ENCODE measurements around the gene GNG12. TPM values are rescaled to one million over a fixed set of nuclear protein-coding genes. Genes with fewer than 3 reads are reported as not detected.

The GNG12 gene
- total and polyA plus RNA-seq, 2 donors from 2014 or later = 46.1 to 89.3 TPM

DNA sequence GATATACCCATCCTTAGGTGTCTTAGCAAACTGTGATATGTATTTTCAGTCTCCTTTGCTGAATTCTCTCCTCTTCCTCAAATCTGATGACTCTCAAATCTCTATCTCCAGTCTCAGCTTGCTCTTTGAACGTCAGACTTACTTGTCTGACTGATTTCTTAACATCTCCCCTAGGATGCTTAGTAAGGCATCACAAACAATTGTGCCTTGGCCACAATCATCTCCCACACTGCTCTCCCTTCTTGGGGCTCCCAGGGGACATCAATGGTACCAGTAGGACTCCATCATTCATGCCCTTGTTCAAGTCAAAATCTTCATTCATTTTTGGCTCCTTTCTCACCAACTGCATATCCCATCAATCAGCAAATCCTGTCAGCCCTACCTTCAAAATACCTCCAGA, 42.0 kb downstream of the GNG12 start:
- Histone ChIP-seq H3K27ac (ENCODE audit: low read depth in 2 of 2, low read length in 2 of 2) (no peak overlapping the region), H3K9ac (ENCODE audit: low read length in 3 of 3) (no peak overlapping the region), H3K9me3 (ENCODE audit: control insufficient read depth in 2 of 3, insufficient read depth in 1 of 3, low read length in 3 of 3) (no peaks in the 10 kb centered on the region), H3K4me1 (ENCODE audit: control insufficient read depth in 2 of 3, insufficient read depth in 2 of 3, low read depth in 1 of 3, low read length in 3 of 3) (peaks cover 10 to 30% (median 15%) of the 10 kb centered on the region in 3 donors), H3K27me3 (ENCODE audit: control insufficient read depth, insufficient read depth, low read length) (no peaks in the 10 kb centered on the region), H3K36me3 (ENCODE audit: control insufficient read depth in 2 of 3, insufficient read depth in 3 of 3, low read length in 3 of 3) (no peaks in the 10 kb centered on the region), H3K4me3 (ENCODE audit: low read length in 3 of 3) (no peak overlapping the region)
- TF ChIP-seq, protein P1, sequence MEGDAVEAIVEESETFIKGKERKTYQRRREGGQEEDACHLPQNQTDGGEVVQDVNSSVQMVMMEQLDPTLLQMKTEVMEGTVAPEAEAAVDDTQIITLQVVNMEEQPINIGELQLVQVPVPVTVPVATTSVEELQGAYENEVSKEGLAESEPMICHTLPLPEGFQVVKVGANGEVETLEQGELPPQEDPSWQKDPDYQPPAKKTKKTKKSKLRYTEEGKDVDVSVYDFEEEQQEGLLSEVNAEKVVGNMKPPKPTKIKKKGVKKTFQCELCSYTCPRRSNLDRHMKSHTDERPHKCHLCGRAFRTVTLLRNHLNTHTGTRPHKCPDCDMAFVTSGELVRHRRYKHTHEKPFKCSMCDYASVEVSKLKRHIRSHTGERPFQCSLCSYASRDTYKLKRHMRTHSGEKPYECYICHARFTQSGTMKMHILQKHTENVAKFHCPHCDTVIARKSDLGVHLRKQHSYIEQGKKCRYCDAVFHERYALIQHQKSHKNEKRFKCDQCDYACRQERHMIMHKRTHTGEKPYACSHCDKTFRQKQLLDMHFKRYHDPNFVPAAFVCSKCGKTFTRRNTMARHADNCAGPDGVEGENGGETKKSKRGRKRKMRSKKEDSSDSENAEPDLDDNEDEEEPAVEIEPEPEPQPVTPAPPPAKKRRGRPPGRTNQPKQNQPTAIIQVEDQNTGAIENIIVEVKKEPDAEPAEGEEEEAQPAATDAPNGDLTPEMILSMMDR (IDR thresholded peaks at IDR 0.05; ENCODE audit: borderline replicate concordance, extremely low read depth, insufficient read depth) = no peak
- intact Hi-C loops (cut with DNase I) = no loop called here
- DNase-seq (no peak), FAIRE-seq (no peak)

DNA sequence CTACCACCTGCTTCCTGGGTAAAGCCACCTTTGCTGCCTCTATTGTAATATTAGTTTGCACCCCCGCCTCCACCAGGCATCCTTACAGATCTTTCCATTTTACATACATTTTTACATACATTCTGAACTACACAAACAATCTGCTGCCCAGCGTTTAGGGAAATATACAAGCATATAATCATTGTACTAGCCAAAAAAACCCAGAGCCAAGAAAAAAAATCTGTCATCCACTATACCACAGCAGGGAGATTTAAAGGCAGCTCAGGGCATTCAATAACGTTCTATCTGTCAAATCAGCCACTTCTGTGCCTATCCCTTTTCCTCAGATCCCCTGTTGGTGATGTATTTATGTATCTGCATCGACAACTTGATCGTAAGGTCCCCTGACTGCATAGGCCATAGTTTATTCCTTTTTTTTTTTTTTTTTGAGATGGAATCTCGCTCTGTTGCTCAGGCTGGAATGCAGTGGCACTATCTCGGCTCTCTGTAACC, 43.0 kb downstream of the GNG12 start:
- Histone ChIP-seq H3K9me3 (ENCODE audit: control insufficient read depth in 2 of 3, insufficient read depth in 1 of 3, low read length in 3 of 3) (no peaks in the 10 kb centered on the region), H3K9ac (ENCODE audit: low read length in 3 of 3) (no peak overlapping the region), H3K36me3 (ENCODE audit: control insufficient read depth in 2 of 3, insufficient read depth in 3 of 3, low read length in 3 of 3) (no peaks in the 10 kb centered on the region), H3K27me3 (ENCODE audit: control insufficient read depth, insufficient read depth, low read length) (no peaks in the 10 kb centered on the region), H3K4me3 (ENCODE audit: low read length in 3 of 3) (no peak overlapping the region), H3K27ac (ENCODE audit: low read depth in 2 of 2, low read length in 2 of 2) (no peak overlapping the region), H3K4me1 (ENCODE audit: control insufficient read depth in 2 of 3, insufficient read depth in 2 of 3, low read depth in 1 of 3, low read length in 3 of 3) (peaks cover 10 to 29% (median 15%) of the 10 kb centered on the region in 3 donors)
- DNase-seq (no peak), FAIRE-seq (no peak)
- TF ChIP-seq, protein P1 (IDR thresholded peaks at IDR 0.05; ENCODE audit: borderline replicate concordance, extremely low read depth, insufficient read depth) = no peak
- intact Hi-C loops (cut with DNase I) = no loop called here

DNA sequence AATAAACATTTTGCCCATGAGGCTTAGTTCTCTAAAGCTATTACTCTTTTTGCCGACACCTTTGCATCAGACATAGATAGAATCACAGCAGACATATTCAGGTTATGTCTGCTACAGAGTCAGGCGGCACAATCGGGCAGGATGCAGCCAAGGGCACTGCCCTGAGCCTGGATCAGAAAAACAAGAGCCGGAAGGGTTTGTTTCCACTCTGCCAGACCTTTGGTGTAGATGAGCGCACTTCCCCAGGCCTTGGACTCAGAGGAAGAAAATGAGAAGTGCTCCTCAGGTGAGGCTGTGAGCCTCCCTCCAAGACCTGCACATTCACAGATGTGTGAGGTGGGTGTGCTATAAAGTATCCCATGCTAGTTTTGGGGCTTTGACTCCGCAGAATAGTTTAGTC, 43.7 kb downstream of the GNG12 start:
- no peak overlapping the region for H3K4me3 ChIP-seq (ENCODE audit: low read length in 3 of 3)
- no peak overlapping the region for H3K27ac ChIP-seq (ENCODE audit: low read depth in 2 of 2, low read length in 2 of 2)
- no peaks in the 10 kb centered on the region for H3K9me3 ChIP-seq (ENCODE audit: control insufficient read depth in 2 of 3, insufficient read depth in 1 of 3, low read length in 3 of 3)
- TF ChIP-seq, protein P1 (IDR thresholded peaks at IDR 0.05; ENCODE audit: borderline replicate concordance, extremely low read depth, insufficient read depth) = no peak
- DNase-seq = no peak
- intact Hi-C loops (cut with DNase I) = no loop called here
- H3K36me3 ChIP-seq (ENCODE audit: control insufficient read depth in 2 of 3, insufficient read depth in 3 of 3, low read length in 3 of 3) = no peaks in the 10 kb centered on the region
- no peak overlapping the region for H3K9ac ChIP-seq (ENCODE audit: low read length in 3 of 3)
- no peaks in the 10 kb centered on the region for H3K27me3 ChIP-seq (ENCODE audit: control insufficient read depth, insufficient read depth, low read length)
- H3K4me1 ChIP-seq (ENCODE audit: control insufficient read depth in 2 of 3, insufficient read depth in 2 of 3, low read depth in 1 of 3, low read length in 3 of 3) = peaks cover 10 to 27% (median 15%) of the 10 kb centered on the region in 3 donors
- no peak for FAIRE-seq

DNA sequence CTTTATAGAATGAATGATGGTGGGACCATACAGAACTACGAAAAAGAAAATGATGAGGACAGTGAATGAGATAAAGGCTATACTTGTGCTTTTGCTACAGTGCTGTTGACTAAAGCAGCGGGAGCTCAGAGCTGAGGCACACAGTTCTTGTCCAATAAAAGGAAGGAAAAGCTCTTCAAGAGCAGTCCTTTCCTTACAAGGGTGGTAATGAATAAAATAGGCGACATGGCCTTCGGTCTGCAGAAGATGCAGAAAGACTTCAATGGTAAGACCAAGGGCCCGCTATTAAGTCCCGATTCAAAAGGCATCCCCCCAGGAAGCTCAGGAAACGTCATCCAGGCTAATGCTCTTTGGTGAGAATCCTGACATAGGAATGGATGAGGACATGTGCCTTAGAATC, 44.4 kb downstream of the GNG12 start:
- intact Hi-C loops (cut with DNase I) = no loop called here
- H3K36me3 ChIP-seq (ENCODE audit: control insufficient read depth in 2 of 3, insufficient read depth in 3 of 3, low read length in 3 of 3) = no peaks in the 10 kb centered on the region
- no peaks in the 10 kb centered on the region for H3K9me3 ChIP-seq (ENCODE audit: control insufficient read depth in 2 of 3, insufficient read depth in 1 of 3, low read length in 3 of 3)
- TF ChIP-seq, protein P1 (IDR thresholded peaks at IDR 0.05; ENCODE audit: borderline replicate concordance, extremely low read depth, insufficient read depth) = no peak
- no peak overlapping the region for H3K9ac ChIP-seq (ENCODE audit: low read length in 3 of 3)
- no peaks in the 10 kb centered on the region for H3K27me3 ChIP-seq (ENCODE audit: control insufficient read depth, insufficient read depth, low read length)
- no peak overlapping the region for H3K4me3 ChIP-seq (ENCODE audit: low read length in 3 of 3)
- no peak for DNase-seq
- FAIRE-seq = no peak
- peaks cover 10 to 21% (median 12%) of the 10 kb centered on the region in 3 donors for H3K4me1 ChIP-seq (ENCODE audit: control insufficient read depth in 2 of 3, insufficient read depth in 2 of 3, low read depth in 1 of 3, low read length in 3 of 3)
- no peak overlapping the region for H3K27ac ChIP-seq (ENCODE audit: low read depth in 2 of 2, low read length in 2 of 2)
